ENCODE results near the gene TMEM131.
"Not testable (repeated sequence)": the region's sequence is repeated elsewhere in the genome, so short reads cannot be mapped to it uniquely, and the experiment has no call there.

Gene TMEM131

DNA sequence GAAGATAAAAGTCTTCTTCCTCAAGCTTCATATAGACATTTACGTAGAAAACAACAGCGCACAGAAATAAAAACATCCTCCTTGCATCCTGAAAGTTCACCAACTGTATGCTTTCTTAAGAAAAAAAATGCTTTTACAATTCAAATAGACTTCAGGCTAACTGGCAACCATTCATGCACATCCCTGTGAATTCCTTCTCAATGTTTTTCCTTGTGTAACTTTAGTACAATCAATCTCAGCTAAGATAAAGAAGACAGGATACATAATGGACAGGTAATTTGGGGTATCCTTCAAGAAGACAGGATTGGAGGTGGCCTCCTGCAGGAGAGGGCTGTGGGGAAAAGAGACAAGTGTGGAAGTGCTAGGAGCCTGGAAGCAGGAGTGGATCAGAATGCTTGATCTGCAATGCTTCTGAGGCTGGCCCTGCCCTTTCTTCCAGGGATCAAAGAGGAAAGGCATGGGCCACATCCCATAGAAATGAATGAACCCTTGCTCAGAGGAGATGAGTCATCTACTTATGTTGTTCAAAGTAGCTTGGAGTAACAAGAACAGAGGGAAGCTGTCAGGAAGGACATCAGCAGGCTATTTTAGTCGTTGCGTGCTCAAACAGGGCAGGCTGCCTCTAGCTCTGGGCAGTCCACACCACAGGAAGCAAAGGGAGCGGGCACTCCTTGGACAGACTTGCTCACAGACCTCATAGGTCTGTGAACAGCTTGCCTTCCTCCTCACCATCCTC, 126.6 kb downstream of the TMEM131 start:
- Histone ChIP-seq H3K4me3 (ENCODE audit: low read depth, low read length) (no peak overlapping the region), H3K36me3 (no peaks in the 10 kb centered on the region), H3K9me3 (no peaks in the 10 kb centered on the region), H3K27me3 (no peaks in the 10 kb centered on the region), H3K4me1 (no peaks in the 10 kb centered on the region)
- DNase-seq = no peak
- TF ChIP-seq CTCF (IDR thresholded peaks at IDR 0.05; ENCODE audit: low read depth, low read length) = no peak

- TF ChIP-seq CTCF (IDR thresholded peaks at IDR 0.05; ENCODE audit: low read depth, low read length) = no peak
- Histone ChIP-seq H3K4me1 (no peaks in the 10 kb centered on the region), H3K27me3 (no peaks in the 10 kb centered on the region), H3K36me3 (no peaks in the 10 kb centered on the region), H3K4me3 (ENCODE audit: low read depth, low read length) (no peak overlapping the region), H3K9me3 (no peaks in the 10 kb centered on the region)
- no peak for DNase-seq
These were observed 131.9 kb downstream of the TMEM131 start for GRCh38 chr2:97863829-97864228.

DNA sequence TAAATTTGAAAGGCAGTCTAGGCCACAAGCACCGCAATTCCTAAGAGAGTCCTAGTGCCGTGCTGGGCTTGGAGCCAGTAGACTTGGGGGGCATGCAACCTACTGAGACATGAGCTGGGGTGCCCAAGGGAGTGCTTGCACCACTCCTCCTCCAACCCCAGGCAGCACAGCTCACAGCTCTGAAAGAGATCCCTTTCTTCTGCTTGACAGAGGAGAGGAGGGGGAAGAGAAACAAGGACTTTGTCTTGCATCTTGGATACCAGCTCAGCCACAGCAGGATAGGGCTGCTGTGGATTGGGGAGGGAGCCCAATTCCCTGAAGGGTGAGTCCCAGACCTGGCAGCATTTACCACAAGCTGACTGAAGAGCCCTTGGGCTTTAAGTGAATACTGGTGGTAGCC, 134.6 kb downstream of the TMEM131 start:
- Histone ChIP-seq H3K4me3 (ENCODE audit: low read depth, low read length) (no peak overlapping the region), H3K27me3 (no peaks in the 10 kb centered on the region), H3K9me3 (no peaks in the 10 kb centered on the region), H3K36me3 (no peaks in the 10 kb centered on the region), H3K4me1 (no peaks in the 10 kb centered on the region)
- TF ChIP-seq CTCF (IDR thresholded peaks at IDR 0.05; ENCODE audit: low read depth, low read length) = no peak
- DNase-seq = no peak

DNA sequence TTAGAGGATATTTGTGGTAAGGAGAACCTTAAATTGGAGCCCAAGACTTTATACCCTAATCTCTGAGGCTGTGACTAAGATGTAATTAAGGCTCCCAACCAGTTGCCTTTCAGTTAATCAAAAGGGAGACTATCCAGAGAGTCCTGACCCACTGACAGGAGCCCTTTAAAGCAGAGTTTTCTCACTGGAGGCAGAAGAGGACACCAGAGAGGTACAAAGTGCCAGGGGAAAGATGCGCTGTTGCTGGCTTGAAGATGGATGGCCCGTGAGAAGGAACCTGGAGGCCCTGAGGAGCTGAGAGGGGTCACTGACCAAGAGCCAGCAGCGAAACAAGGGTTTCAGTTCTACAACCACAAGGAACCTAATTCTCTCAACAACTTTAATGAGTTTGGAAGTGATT, 137.3 kb downstream of the TMEM131 start:
- H3K36me3 ChIP-seq = no peaks in the 10 kb centered on the region
- H3K9me3 ChIP-seq = no peaks in the 10 kb centered on the region
- H3K4me3 ChIP-seq (ENCODE audit: low read depth, low read length) = no peak overlapping the region
- H3K27me3 ChIP-seq = no peaks in the 10 kb centered on the region
- no peak for TF ChIP-seq CTCF (IDR thresholded peaks at IDR 0.05; ENCODE audit: low read depth, low read length)
- H3K4me1 ChIP-seq = no peaks in the 10 kb centered on the region
- DNase-seq = no peak

GRCh38 chr2:97857553-97857952, 138.2 kb downstream of the TMEM131 start:
- no peak for DNase-seq
- no peak for TF ChIP-seq CTCF (IDR thresholded peaks at IDR 0.05; ENCODE audit: low read depth, low read length)
- H3K36me3 ChIP-seq = no peaks in the 10 kb centered on the region
- H3K4me1 ChIP-seq = no peaks in the 10 kb centered on the region
- no peaks in the 10 kb centered on the region for H3K27me3 ChIP-seq
- H3K4me3 ChIP-seq (ENCODE audit: low read depth, low read length) = no peak overlapping the region
- no peaks in the 10 kb centered on the region for H3K9me3 ChIP-seq

DNA sequence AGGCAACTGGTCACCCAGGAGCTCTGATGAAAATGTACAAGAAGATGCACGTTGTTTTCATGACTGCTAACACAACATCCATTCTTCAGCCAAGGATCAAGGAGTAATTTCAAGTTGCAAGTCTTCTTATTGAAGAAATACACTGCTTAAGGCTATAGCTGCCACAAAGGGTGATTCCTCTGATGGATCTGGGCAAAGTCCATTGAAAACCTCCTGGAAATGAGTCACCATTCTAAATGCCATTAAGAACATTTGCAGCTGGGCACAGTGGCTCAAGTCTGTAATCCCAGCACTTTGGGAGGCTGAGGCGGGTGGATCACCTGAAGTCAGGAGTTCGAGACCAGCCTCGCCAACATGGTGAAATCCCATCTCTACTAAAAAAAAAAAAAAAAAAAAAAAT, 142.7 kb downstream of the TMEM131 start:
- H3K4me1 ChIP-seq; H3K36me3 ChIP-seq; DNase-seq; H3K9me3 ChIP-seq; H3K27me3 ChIP-seq; H3K4me3 ChIP-seq (ENCODE audit: low read depth, low read length): not testable (repeated sequence)
